Renal cortical epithelial cell (primary cell): ENCODE measurements around the gene FAM78B. TPM values are rescaled to one million over a fixed set of nuclear protein-coding genes. Genes with fewer than 3 reads are reported as not detected.

ENCODE experiments used
- DNase-seq: peaks from one replicate; pipeline ENCODE4 v3.0.0-alpha.2; 2011; ENCODE audit warnings: low read depth
- total RNA-seq: library from RNA; depleted of rRNA; stranded (reverse); fragments of >200 nt; gene quantifications from 2 replicates; pipeline ENCODE4 v1.2.3, GENCODE V29; 2014

FAM78B gene
- total RNA-seq, 1 donor from 2014 or later: 0.25 TPM

DNA sequence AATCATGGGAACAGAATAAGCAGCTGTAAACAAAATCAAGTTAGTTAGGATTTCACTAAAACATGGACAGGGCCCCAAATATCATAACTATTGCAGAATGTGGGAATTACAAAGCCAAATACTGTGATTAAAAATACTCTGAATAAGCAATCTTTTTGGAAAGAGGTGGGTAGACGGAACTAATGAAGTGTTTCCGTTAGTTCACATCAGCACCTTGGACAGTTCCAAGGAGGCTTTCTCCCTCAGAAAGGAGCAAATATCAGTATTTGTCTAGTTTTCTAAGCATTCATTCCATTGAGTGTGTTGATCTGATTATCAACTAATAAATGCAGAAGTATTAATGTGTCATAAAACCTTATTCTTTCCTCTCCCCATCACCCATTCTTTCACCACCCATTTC lies 97.4 kb downstream of the FAM78B start:
- no peak for DNase-seq

DNA sequence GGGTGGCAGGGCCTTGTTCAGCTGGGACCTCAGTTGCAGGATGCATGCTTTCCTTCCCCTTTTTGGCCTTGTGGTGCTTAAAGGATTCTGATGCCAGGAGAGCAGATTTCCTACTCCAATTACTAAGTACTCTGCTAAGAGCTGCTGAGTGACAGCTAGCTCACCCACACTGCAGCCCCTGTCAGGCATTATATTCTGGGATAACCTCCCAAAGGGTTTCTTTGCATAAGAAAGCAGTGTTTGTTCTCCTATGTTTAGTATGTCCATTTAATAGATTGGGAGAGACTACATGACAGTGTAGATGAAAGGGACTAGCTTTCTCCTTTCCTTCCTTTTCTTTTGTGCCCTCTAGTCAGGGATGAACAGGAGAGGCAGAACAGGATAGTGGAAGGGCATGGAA lies 100.7 kb downstream of the FAM78B start:
- DNase-seq: no peak

DNA sequence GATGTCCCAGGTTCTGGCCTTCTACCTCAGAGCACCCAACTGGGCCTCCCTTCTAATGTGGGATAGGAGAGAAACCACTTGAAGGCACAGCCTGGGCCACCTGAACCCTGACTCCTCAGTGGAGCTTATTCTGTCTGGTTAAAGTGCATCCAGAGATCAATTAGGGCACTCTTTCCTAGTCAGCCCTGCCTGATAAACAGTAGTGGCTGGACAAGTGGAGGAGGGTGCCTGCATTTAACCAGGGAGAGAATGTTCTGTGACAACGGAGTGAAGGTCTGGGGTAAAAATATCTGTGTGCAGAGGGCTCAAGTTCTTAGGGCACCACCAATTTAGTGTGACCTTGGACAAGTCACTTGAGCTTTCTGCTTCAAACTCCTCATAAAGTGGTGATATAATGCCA lies 101.8 kb downstream of the FAM78B start:
- DNase-seq: no peak

DNA sequence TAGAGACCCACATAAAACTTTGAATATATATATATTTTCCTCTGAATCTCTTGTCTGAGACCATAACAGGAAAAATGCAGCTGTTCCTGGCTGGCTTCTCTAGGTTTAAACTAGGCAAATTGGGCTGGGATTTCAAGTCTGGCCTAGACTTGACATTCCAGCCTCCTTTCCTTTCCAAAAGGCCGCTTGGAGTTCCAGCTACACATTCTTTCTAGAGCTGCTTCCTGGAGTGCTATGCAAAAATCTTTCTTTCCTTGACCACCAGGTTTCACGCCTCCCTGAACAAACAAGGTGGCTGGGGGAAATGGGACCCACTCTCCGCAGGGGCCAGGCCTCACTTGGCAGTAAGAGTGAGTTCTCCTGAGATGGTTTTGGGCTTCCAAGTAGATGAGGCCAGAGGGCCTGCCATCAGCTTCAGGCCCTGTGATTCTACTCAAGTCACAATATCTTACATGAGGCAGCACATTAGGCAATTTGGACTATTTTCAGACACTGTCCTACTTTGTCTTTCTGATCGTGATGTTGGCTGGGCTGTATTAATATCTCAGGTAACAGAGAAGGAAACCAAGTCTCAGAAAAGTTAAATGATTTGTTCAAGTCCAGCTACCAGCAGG lies 102.4 kb downstream of the FAM78B start:
- no peak for DNase-seq

DNA sequence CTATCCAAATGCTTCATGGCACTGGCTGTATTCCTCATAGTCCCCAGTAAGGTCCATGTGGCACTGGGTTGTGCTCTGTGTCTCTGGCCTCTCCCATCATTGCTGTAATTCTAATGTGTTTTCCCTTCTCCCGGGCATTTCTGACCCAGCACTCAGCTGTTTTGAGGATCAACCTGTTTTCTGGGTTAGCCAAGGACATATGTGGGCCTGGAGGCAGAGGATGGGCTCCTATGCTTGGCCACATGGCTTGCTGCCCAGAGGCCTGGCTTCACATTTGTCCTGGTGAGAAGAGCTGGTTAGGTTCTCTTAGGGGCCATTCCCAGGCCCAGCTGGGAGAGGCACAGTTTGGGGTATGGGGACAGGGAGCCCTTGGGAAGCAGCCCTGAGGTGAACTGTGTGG lies 103.1 kb downstream of the FAM78B start:
- DNase-seq: no peak

DNA sequence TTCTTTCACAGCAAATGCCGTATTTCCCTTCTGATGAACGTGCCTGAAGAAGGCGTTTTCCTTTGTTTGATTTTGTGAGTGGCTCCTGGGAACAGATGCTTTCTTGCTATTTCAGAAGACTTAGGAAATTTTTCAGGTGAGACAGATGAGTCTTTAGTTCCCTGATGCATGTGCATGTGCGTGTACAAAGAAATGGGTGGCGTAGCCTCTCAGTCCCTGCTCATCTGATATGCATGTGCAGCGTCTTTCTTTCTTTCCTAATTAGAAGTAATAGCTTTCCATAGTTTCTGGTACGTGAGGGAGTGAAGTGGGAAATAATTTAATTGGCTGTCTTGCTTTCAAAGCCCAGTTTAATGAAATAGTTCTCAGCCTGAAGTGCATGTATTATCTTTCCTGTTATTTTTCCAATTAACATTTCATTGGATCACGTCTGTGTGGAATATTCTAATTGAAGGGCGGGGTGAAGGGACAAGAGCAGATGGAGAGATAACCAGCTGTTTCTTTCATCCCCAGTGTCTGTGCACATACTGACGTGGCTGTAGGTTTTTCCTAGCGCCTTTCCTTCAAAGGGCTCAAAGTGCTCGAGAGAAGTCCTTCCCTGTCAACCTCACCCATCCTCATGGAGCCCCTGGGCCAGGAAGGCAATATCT lies 104.3 kb downstream of the FAM78B start:
- DNase-seq: no peak

DNA sequence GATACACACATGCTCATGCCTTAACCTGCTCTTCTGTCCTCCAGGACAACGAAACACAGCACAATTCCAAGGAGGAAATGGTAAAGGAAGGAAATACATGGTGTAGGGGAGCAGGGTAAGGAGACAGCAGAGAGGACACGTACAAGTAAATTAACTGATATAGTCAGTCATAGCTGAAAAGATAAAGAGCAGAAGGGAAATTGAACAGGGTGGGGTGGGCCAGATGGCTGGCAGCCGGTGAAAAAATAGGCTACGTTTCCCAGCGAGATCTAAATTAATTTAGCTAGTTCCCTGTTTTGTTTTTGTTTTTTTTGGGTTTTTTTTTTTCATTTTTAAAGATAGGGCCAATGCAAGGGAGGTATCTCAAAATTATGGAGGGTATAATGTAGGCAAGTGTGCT lies 109.2 kb downstream of the FAM78B start:
- no peak for DNase-seq

DNA sequence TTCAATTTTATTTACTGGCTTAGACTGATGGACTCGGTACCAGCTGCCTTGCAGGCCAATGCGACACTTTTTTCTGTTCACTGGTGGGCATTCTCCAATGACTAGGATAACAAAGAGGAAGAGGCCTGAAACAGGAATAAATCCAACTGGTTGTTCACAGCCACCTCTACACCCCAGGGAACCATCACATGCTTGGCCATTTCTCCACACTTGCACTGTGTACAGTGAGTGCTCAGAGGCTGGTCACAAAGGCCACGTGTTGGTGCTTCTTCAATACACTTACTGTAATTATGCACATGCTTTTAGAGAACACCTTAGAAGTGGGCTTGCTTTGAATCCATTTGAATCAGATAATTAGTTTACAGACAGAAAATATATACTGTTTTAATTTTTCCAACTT lies 113.4 kb downstream of the FAM78B start:
- no peak for DNase-seq

DNA sequence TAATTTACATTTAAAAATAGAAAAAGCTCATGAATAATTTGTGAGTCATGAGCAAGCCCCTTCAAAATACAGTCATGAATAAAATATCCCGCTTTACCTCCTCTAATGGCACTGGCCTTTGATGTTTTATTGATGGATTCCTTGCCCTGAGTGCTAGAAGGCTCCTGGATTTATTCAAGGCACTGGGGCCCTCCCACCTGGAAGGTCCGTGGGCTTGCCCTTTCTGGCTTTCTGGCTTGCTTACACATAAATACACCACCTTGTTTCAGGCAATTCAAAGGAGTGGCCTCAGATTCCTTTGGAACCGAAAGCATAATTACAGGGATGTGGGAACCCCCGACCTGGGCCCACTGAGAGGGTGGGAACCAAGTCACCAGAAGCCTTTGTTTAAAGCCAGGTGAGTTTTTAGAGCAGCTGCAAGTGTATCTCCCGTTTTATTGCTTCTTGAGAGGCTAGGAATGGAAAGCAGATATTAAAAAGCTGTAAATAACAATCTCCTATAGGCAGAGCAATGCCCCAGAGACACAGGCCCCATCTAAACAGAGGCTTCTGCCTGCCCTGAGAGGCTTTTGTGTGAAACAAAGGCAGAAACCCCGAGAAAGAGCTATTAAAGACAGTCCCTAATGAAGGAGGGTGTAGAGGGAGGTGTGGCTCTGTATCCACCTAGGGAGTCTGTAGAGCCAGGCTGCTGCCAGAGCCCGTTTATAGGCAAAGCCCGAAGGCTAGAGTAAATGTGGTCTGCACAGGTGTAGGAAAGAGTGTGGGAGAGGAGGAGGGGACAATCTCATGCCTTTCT lies 126.4 kb downstream of the FAM78B start:
- no peak for DNase-seq

DNA sequence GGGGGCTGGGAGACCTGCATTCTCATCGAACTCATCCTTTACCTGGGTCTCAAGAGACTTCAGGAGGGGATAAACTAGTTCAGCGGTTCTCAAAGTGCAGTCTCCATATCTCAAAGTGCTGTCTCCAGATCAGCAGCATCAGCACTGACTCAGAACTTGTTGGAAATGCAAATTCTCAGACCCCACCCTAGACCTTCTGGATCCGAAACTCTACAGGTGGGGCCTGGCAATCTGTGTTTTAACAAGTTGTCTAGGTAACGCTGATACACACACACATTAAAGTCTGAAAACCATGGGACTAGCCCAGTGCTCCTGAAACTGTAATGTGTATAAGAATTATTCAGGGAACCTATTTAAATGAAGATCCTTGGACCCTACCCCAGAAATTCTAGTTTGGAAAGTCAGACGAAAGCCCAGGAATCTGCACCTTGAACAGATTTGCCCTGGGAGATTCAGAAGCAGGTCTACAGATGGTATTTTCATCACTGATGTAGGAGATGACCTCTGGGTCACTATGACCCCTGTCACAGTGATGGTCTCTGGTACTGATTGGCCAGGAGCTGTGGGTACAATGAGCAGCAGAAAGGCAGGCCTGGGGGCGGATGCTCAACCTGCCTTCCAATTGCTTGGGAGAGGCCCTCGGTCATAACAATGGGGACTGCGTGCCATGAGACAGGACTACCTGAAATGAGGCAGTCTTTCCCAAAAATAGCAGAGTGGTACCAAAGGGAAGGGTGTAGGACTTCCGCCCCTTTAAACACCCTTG lies 127.2 kb downstream of the FAM78B start:
- no peak for DNase-seq

DNA sequence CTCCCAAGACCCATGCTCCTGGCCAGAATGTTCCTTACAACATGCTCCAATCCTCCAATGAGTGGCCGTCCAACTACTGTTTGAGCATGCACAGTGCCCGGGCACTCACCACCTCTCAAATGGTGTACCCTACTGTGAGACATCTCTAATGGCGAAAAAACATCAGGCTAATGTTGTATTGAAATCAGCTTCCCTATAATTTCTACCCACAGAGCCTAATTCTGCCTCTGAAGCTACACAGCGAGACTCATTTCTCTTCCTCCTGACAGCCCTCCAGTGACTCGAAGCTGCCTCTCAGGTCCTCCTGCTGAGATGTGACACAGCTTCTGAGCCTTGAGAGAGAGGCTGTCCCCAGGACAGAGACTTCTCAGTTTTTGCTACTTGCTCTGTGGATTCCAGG lies 130.7 kb downstream of the FAM78B start:
- no peak for DNase-seq

DNA sequence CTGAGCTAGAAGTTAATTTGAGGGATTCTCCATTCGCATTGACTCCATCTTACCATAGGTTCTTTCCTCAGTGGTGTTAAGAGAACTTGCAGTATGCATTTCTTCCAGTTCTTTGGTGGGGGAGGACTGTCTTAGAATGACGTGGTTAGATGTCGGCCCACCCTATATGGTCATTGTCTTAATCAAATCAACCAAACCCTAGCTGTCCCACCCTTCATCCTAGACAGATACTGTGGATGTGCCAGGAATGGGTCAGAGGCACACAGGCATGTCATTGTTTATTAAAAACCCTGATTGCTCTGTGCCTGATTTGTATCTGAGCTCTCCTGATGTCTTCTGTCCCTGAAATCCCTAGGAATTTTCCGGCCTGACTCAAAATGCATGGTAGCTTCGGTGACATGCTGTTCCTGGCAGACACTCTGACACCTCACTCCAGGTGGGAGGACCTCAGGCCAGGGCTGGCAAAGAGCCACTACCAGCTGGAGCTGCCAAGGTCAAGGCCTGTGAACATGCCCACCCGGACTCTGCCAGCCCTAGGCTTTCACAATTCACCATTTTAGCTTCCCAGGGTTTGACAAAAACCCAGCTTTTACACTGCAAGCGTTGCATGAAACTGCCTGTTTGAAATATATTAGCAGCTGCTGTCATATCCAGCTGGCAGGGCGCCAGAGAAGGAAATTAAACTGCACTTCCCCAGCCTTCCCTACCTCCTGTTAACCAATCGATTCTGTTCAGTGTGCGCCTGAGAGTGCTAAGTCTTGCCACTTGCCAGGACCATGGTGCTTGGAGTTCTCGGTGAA lies 134.0 kb downstream of the FAM78B start:
- no peak for DNase-seq

DNA sequence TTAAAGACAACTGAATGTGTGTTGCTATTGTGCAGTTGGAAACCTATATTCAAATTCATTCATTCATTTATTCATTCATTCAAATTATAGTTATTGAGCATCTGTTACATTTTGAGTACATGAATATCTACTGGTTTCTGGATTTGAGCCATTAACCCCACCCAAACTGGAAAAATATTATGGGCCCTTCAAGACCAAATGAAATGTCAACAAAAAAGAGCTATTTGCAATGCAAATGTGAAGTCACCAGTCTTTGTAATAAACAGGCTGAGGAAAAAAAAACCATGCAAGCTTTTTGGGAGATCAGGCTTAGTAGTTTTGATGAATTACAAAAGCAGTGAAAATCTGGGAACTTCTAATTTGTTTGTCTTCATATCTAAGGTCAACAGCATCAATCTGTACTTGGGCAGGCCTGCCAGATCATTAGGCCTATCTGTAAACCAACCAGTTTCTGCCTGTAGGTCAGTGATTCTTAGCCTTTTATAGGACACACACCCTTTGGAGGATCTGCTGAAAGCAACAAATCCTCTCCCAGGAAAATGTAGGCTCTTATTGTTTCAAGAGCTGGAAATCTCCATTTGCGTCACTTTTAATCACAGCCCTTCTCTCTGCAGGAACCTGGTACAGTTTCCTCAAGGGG lies 134.7 kb downstream of the FAM78B start:
- DNase-seq: no peak

DNA sequence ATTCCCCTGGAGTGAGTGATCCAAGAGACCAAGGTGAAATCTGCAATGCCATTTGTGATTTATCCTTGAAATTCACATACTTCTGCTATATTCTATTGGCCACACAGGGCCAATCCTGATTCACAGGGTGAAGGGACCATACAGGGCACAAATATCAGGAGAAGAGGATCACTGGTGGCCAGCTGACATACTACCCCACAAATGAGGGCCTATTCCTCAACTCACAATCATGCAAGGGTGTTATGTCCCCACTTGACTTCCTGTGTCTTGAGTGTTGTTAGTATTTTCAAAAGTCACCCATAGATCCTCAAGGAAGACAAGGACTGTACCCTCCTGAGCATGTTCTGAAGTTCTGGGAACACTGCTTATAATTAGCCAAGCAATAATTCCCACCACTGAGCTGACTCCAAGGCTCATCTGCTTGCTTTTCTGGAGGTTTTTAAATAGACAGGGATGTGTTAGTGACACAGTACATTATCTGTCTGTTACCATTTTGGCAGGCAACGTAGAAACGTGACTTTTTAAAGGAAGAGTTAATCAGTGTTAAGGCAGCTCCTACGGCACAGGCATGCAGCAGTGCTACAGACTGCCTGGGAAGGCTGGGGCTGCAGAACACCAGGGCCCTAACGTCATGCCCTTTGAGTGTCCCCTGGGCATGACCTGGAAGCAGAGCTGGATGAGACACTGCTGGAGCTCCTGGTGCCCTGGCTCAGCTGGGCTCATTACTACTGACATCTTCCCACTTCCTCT lies 137.4 kb downstream of the FAM78B start:
- no peak for DNase-seq

DNA sequence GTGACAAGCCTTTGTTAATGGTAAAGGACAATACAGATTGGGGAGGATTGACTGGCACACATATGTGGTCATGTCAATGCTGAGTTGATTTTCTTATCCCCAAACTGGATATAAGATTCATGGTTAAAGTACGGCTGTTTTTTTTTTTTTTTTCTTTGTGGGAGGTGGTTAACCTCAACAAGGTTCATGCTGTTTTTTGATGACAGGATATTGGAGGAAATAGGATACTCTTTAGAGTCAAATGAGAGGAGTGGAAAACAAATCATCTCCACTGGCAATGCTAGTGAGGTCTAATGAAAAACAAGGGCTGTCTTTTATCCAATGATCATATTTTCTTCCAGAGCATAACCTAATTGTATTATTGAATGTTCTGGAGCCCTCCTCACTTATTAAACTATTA lies 140.2 kb downstream of the FAM78B start:
- no peak for DNase-seq

DNA sequence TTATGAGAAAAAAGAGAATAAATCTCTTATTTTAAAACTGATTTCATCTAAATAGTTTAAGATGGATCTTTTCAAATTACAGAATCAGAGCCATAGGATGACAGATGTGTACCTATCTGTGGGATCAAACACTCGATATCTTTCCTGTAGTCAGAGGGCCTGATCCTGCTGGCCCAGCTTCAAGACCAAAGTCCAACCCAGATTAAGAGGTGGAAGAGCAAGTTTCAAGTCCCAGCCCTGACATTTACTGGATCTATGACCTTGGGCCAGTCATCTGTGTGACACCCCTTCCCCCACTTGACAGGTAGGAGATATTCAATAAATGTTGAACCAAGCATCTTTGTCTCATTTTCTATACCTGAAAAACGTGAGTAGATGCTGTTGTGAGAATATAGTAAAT lies 140.7 kb downstream of the FAM78B start:
- DNase-seq: no peak

DNA sequence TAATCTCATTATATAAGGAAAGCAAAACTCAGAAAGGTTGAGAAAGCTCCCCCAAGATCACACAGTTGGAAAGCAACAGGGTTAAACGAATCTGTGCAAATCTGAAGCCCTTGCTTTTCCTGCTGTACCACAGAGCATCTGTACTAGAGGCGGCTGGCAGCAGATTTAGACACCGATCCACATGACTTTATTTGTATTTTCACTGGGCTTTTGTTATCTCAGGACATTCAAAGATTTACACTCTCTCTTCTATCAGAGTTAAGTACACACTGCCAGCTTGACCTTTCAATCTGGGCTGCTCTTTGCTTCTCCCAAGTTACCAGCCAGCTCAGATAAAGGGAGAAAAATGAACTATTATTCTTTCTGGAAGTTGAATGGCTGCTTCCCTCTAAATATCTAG lies 146.6 kb downstream of the FAM78B start:
- DNase-seq: no peak
